Measurements from ENCODE around the gene VIPR2.

GRCh38 chr7:159142730-159143129 is 1.9 kb downstream of the VIPR2 start:
- TF ChIP-seq REST (IDR thresholded peaks at IDR 0.05; ENCODE audit: insufficient read depth in 1 of 2, low read depth in 2 of 2, low read length in 2 of 2) (no peak), TAF1 (IDR thresholded peaks at IDR 0.05; ENCODE audit: borderline replicate concordance, insufficient read depth, low read length) (no peak), SIN3A (IDR thresholded peaks at IDR 0.05; ENCODE audit: borderline replicate concordance, insufficient read depth, low read length) (no peak), POLR2AphosphoS5 (IDR thresholded peaks at IDR 0.05; ENCODE audit: low read depth, low read length) (no peak), FOXP2 (optimal IDR thresholded peaks at IDR 0.05; ENCODE audit: borderline replicate concordance, extremely low read depth, extremely low read length, insufficient read depth) (no peak)
